Lower leg skin (tissue), 4 donors: ENCODE measurements around the gene KDM6A. TPM values are rescaled to one million over a fixed set of nuclear protein-coding genes. Genes with fewer than 3 reads are reported as not detected.
"Not testable (repeated sequence)": the region's sequence is repeated elsewhere in the genome, so short reads cannot be mapped to it uniquely, and the experiment has no call there.

ENCODE experiments used
- DNase-seq, 2 donors: peaks; one replicate each; pipeline ENCODE4 v3.0.0-alpha.2; 2019; ENCODE audit warnings: low spot score in 2 of 2
- H3K4me3 ChIP-seq: fragments of 200-600 bp; sonication (generic); 2 replicates; pipeline ENCODE4 v1.5.1; 2017; ENCODE audit warnings: mild to moderate bottlenecking, low read depth; ENCODE audit not compliant: poor library complexity, severe bottlenecking
- CTCF ChIP-seq, 3 donors: fragments of 450-650 bp; IDR thresholded peaks; one replicate each; pipeline ENCODE4 v1.5.1; 2016; ENCODE audit warnings: antibody characterized with exemption in 3 of 3, mild to moderate bottlenecking in 3 of 3, moderate library complexity in 2 of 3
- POLR2A ChIP-seq, 2 donors: fragments of 450-650 bp; IDR thresholded peaks; one replicate each; pipeline ENCODE4 v1.6.1; 2016 to 2017; ENCODE audit warnings: antibody characterized with exemption in 2 of 2, mild to moderate bottlenecking in 1 of 2, moderate library complexity in 1 of 2
- whole genome bisulfite sequencing, 2 donors: methylation state at CpG; one replicate each; pipeline ENCODE4 v1.1.5; 2018; 5-methylcytosine and 5-hydroxymethylcytosine counted together
- intact Hi-C: fragments of 100-400 bp; cut with DNase I; formaldehyde crosslinking; loops from one replicate; pipeline ENCODE4 v1.15.0; 2023; ENCODE audit warnings: low total_unique reads
- total RNA-seq, 4 donors: library from RNA; depleted of rRNA; stranded (reverse); fragments of >200 nt; gene quantifications; one replicate each; pipeline ENCODE4 v1.1.0, GENCODE V29; 2016

The KDM6A gene
- total RNA-seq, 4 donors from 2014 or later: 30.3 to 88.2 (median 43.7) TPM

GRCh38 chrX:44890247-44890646 lies 17.3 kb downstream of the KDM6A start:
- 70 to 72% methylated on average over 3 of the region's 3 CpGs for WGBS, 2 donors
- intact Hi-C loops: no loop called here
- H3K4me3 ChIP-seq: no peak overlapping the region
- no peak for DNase-seq
- no peak for TF ChIP-seq POLR2A (IDR thresholded peaks at IDR 0.05)
- TF ChIP-seq CTCF (IDR thresholded peaks at IDR 0.05): no peak

- intact Hi-C loops, H3K4me3 ChIP-seq, DNase-seq: not testable (repeated sequence)
- WGBS, 2 donors: 97 to 98% methylated on average over 7 to 10 of the region's 10 CpGs
Observed at GRCh38 chrX:44890687-44891086, 17.7 kb downstream of the KDM6A start.

DNA sequence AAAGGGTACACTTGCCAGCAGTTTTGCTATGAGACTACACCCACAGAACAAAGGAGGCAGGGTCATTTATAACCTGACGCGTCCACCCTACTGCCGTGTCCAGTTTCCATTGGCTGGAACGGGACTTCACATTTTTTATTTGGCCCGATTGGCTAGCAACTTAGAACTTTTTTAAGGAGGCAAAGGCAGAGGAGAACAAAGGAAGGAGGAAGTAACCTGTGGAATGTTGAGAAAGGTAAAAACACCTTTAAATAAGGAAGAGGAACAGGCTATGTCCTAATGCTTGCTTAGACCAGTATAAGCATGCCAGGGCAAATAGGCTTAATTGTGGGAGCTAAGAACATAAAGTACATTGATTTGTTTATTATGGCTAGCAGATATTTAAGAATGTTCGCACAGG lies 18.7 kb downstream of the KDM6A start:
- intact Hi-C loops: no loop called here
- 55 to 74% methylated on average over 6 of the region's 6 CpGs for WGBS, 2 donors
- no peak for TF ChIP-seq POLR2A (IDR thresholded peaks at IDR 0.05)
- no peak for TF ChIP-seq CTCF (IDR thresholded peaks at IDR 0.05)
- DNase-seq: no peak
- H3K4me3 ChIP-seq: no peak overlapping the region

GRCh38 chrX:44896876-44897186 lies 23.8 kb downstream of the KDM6A start:
- DNase-seq: no peak
- intact Hi-C loops: no loop called here
- TF ChIP-seq POLR2A (IDR thresholded peaks at IDR 0.05): no peak
- no peak for TF ChIP-seq CTCF (IDR thresholded peaks at IDR 0.05)
- H3K4me3 ChIP-seq: no peak overlapping the region
- WGBS, 2 donors: 99 to 100% methylated on average over 2 of the region's 2 CpGs

DNA sequence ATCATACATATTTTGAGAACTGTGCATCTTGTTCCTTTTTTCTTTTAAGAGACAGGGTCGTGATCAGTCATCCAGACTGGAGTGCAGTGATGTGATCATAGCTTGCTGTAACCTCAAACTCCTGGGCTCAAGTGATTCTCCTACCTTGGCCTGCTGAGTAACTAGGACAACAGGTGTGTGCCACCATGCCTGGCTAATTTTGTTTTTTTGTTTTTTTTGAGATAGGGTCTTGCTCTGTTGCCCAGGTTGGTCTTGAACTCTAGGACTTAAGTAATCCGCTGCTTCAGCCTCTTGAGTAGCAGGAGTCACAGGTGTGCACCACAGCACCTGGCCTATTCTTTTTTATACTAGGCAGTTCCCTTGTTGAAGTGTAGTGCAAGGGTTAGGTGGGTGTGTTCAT lies 24.6 kb downstream of the KDM6A start:
- DNase-seq: no peak
- TF ChIP-seq POLR2A (IDR thresholded peaks at IDR 0.05) (no peak), CTCF (IDR thresholded peaks at IDR 0.05) (no peak)
- WGBS, 2 donors: 97% methylated on average over 2 of the region's 2 CpGs
- H3K4me3 ChIP-seq: no peak overlapping the region
- intact Hi-C loops: no loop called here

DNA sequence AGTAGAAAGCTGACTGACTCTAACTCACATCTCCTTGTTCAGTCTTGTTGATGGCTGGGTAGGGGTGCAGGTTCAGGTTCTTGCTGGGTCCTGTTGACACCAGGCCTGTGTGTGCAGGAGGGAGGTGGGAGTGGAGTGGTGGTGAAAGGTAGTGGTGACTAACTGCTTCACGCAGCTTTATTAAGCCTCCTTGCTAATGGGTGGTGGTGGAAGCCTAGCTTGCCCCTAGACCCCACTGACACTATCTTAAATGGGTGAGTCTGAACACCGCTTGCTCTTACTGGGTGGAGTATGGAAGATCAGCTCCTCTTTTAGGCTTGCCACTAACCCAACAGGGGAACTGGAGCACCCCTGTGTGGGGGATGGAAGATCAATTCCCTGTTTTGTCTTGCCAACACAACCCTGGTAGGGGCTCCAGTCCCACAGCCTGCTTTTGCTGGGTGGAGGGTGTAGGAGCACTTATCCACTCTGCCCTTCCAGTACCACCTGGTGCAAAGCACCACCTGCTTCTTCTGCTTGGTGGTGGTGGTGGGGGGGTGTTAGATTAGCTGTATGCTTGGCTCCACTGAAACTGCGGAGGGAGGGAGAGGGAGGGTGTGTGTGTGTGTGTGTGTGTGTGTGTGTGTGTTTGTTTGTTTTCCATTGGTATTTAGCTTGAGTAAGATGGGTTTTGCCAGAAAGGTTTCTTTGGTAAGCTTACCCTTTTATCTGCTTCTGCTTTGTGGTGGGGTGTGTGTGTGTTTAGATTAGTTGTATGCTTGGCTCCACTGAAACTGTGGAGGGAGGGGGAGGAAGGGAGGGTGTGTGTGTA lies 25.6 kb downstream of the KDM6A start:
- 75 to 89% methylated on average over 2 to 3 of the region's 3 CpGs for WGBS, 2 donors
- no peak for DNase-seq
- no peak overlapping the region for H3K4me3 ChIP-seq
- intact Hi-C loops: no loop called here
- TF ChIP-seq CTCF (IDR thresholded peaks at IDR 0.05): no peak
- no peak for TF ChIP-seq POLR2A (IDR thresholded peaks at IDR 0.05)
